Natural killer cell (primary cell): ENCODE results near the gene HECTD4. TPM values are rescaled to one million over a fixed set of nuclear protein-coding genes. Genes with fewer than 3 reads are reported as not detected.
"Not testable (repeated sequence)": the region's sequence is repeated elsewhere in the genome, so short reads cannot be mapped to it uniquely, and the experiment has no call there.

Experiments used
- ATAC-seq, 3 donors: fragments of 150-1000 bp in 2 of 3; fragments of 200-7000 bp in 1 of 3; cut with Tn5 transposase; 1 replicate in 1 of 3; 2 replicates in 2 of 3; pipeline ENCODE4 v1.10.0; 2021; ENCODE audit warnings: mild to moderate bottlenecking in 2 of 3, moderate library complexity in 2 of 3
- DNase-seq, 2 donors: peaks; one replicate each; pipeline versions ENCODE4 v3.0.0 to v3.0.0-alpha.2; 2013 to 2021; ENCODE audit warnings: mixed read lengths in 1 of 2
- H3K27ac ChIP-seq: one replicate; pipeline ENCODE4 v1.5.1; 2013; ENCODE audit warnings: mild to moderate bottlenecking, low read length
- H3K27me3 ChIP-seq: one replicate; pipeline ENCODE4 v1.6.1; 2013; ENCODE audit warnings: low read length; ENCODE audit not compliant: control insufficient read depth, insufficient read depth
- H3K36me3 ChIP-seq: one replicate; pipeline ENCODE4 v1.6.1; 2013; ENCODE audit warnings: low read length; ENCODE audit not compliant: control insufficient read depth, insufficient read depth
- H3K4me1 ChIP-seq: one replicate; pipeline ENCODE4 v1.6.1; 2013; ENCODE audit warnings: low read length; ENCODE audit not compliant: control insufficient read depth, insufficient read depth
- H3K4me3 ChIP-seq: one replicate; pipeline ENCODE4 v1.5.1; 2013; ENCODE audit warnings: low read length
- H3K9me3 ChIP-seq: one replicate; pipeline ENCODE4 v1.6.1; 2013; ENCODE audit warnings: low read length; ENCODE audit not compliant: control insufficient read depth, insufficient read depth
- H3K27ac Mint-ChIP-seq, 2 donors: one replicate each; pipeline ENCODE4 v1.8.0; 2022; ENCODE audit warnings: mild to moderate bottlenecking in 2 of 2, mixed read lengths in 2 of 2, moderate library complexity in 1 of 2
- H3K27me3 Mint-ChIP-seq, 2 donors: one replicate each; pipeline ENCODE4 v1.8.0; 2022; ENCODE audit warnings: low read depth in 2 of 2, mixed read lengths in 2 of 2
- H3K36me3 Mint-ChIP-seq: one replicate; pipeline ENCODE4 v1.8.0; 2022; ENCODE audit warnings: mixed read lengths
- H3K4me1 Mint-ChIP-seq, 2 donors: one replicate each; pipeline ENCODE4 v1.8.0; 2022; ENCODE audit warnings: mixed read lengths in 2 of 2
- H3K4me3 Mint-ChIP-seq: one replicate; pipeline ENCODE4 v1.8.0; 2022; ENCODE audit warnings: mild to moderate bottlenecking, moderate library complexity, mixed read lengths
- H3K9me3 Mint-ChIP-seq, 2 donors: one replicate each; pipeline ENCODE4 v1.8.0; 2022; ENCODE audit warnings: mixed read lengths in 2 of 2
- CTCF ChIP-seq: fragments of 200-600 bp; IDR thresholded peaks from one replicate; pipeline ENCODE4 v1.8.0; 2022; ENCODE audit warnings: antibody characterized with exemption
- WGBS: methylation state at CpG from one replicate; pipeline ENCODE4 v1.1.7; 2013; ENCODE audit warnings: missing lambda C conversion rate; ENCODE audit not compliant: insufficient coverage; 5-methylcytosine and 5-hydroxymethylcytosine counted together
- intact Hi-C: fragments of 100-400 bp; cut with micrococcal nuclease; formaldehyde crosslinking; loops from one replicate; pipeline ENCODE4 v1.14.2; 2022
- total RNA-seq, 4 donors: library from RNA; stranded (reverse); fragments of 120-200 nt in 1 of 4; gene quantifications; one replicate each; pipeline versions ENCODE4 v1.2.3 to v1.2.4, GENCODE V29; 2013 to 2022

Gene HECTD4
- total RNA-seq, 3 donors from 2014 or later (not counting 1 experiment from before 2014, with no cell fraction given) = 66.9 to 82.6 (median 79.2) TPM

- no peak overlapping the region for H3K4me3 ChIP-seq
- no peak overlapping the region for H3K27ac Mint-ChIP-seq
- H3K36me3 Mint-ChIP-seq = peaks cover 16% of the 10 kb centered on the region
- DNase-seq (no peak), ATAC-seq (no peak)
- no peaks in the 10 kb centered on the region for H3K9me3 Mint-ChIP-seq
- H3K27ac ChIP-seq = no peak overlapping the region
- no peaks in the 10 kb centered on the region for H3K27me3 Mint-ChIP-seq
- peaks cover 46% of the 10 kb centered on the region for H3K36me3 ChIP-seq
- no peak for TF ChIP-seq CTCF
- no peaks in the 10 kb centered on the region for H3K27me3 ChIP-seq
- no peaks in the 10 kb centered on the region for H3K4me1 ChIP-seq
- no peak overlapping the region for H3K4me3 Mint-ChIP-seq
- WGBS = 100% methylated on average over 1 of the region's 1 CpG
- no peaks in the 10 kb centered on the region for H3K9me3 ChIP-seq
- H3K4me1 Mint-ChIP-seq = no peaks in the 10 kb centered on the region
- intact Hi-C loops = no loop called here
These were observed 123.3 kb downstream of the HECTD4 start for GRCh38 chr12:112258926-112259325.

GRCh38 chr12:112256780-112257179 is 125.5 kb downstream of the HECTD4 start:
- WGBS = 95% methylated on average over 3 of the region's 3 CpGs
- Histone ChIP-seq H3K27ac (no peak overlapping the region), H3K9me3 (no peaks in the 10 kb centered on the region), H3K4me3 (no peak overlapping the region), H3K27me3 (no peaks in the 10 kb centered on the region), H3K36me3 (peaks cover 54% of the 10 kb centered on the region), H3K4me1 (no peaks in the 10 kb centered on the region)
- no peak overlapping the region for H3K4me3 Mint-ChIP-seq
- intact Hi-C loops = no loop called here
- no peaks in the 10 kb centered on the region for H3K27me3 Mint-ChIP-seq
- H3K9me3 Mint-ChIP-seq = no peaks in the 10 kb centered on the region
- H3K36me3 Mint-ChIP-seq = peaks cover 22% of the 10 kb centered on the region
- ATAC-seq (no peak), DNase-seq (no peak)
- H3K27ac Mint-ChIP-seq = no peak overlapping the region
- no peaks in the 10 kb centered on the region for H3K4me1 Mint-ChIP-seq
- TF ChIP-seq CTCF = no peak

- no peak for ATAC-seq
- TF ChIP-seq CTCF = no peak
- Mint-ChIP-seq H3K27me3 (no peaks in the 10 kb centered on the region), H3K9me3 (no peaks in the 10 kb centered on the region), H3K4me3 (no peak overlapping the region), H3K27ac (no peak overlapping the region), H3K36me3 (peaks cover 24% of the 10 kb centered on the region), H3K4me1 (no peaks in the 10 kb centered on the region)
- H3K4me3 ChIP-seq = no peak overlapping the region
- H3K36me3 ChIP-seq = peaks cover 61% of the 10 kb centered on the region
- H3K27ac ChIP-seq = no peak overlapping the region
- no peaks in the 10 kb centered on the region for H3K4me1 ChIP-seq
- intact Hi-C loops = no loop called here
- DNase-seq = no peak
- WGBS = 99% methylated on average over 4 of the region's 4 CpGs
- no peaks in the 10 kb centered on the region for H3K9me3 ChIP-seq
- no peaks in the 10 kb centered on the region for H3K27me3 ChIP-seq
These were observed 130.0 kb downstream of the HECTD4 start for GRCh38 chr12:112252184-112252583.

GRCh38 chr12:112244902-112245301 is 137.3 kb downstream of the HECTD4 start:
- DNase-seq, H3K4me1 ChIP-seq, H3K27me3 ChIP-seq, intact Hi-C loops, H3K27ac Mint-ChIP-seq, H3K9me3 Mint-ChIP-seq, H3K9me3 ChIP-seq, H3K4me3 ChIP-seq, H3K4me3 Mint-ChIP-seq, H3K27me3 Mint-ChIP-seq, H3K4me1 Mint-ChIP-seq, ATAC-seq, H3K27ac ChIP-seq: not testable (repeated sequence)
- H3K36me3 Mint-ChIP-seq = peaks cover 14% of the 10 kb centered on the region
- 100% methylated on average over 1 of the region's 1 CpG for WGBS
- peaks cover 50% of the 10 kb centered on the region for H3K36me3 ChIP-seq
